GM19043 (cell line): ENCODE data around the gene ATP6V0C.
"Not testable (repeated sequence)": the region's sequence is repeated elsewhere in the genome, so short reads cannot be mapped to it uniquely, and the experiment has no call there.

Experiments used
- ATAC-seq: cut with Tn5 transposase; IDR thresholded peaks from one replicate; pipeline ENCODE4 v1.9.1; 2021; ENCODE audit warnings: low read depth; ENCODE audit not compliant: unreplicated experiment

Gene ATP6V0C

GRCh38 chr16:2474877-2475412 lies 38.8 kb upstream of the ATP6V0C start, which contains the start of gene TBC1D24:
TSS of gene TBC1D24 (plus strand) at chr16:2475127. CDS start at chr16:2496149, 21,022 bp downstream.
- peak; percentile 56 for ATAC-seq

GRCh38 chr16:2475413-2476344 lies 38.1 kb upstream of the ATP6V0C start:
- ATAC-seq, result no peak

- no peak for ATAC-seq
Measured at GRCh38 chr16:2476345-2476720, 37.4 kb upstream of the ATP6V0C start.

- no peak for ATAC-seq
Measured at GRCh38 chr16:2476741-2477140, 37.0 kb upstream of the ATP6V0C start.

- no peak for ATAC-seq
Measured at GRCh38 chr16:2477327-2477726, 36.4 kb upstream of the ATP6V0C start.

- ATAC-seq, result no peak
Measured at GRCh38 chr16:2478279-2478678, 35.5 kb upstream of the ATP6V0C start.

- not testable (repeated sequence) for ATAC-seq
Measured at GRCh38 chr16:2479996-2480395, 33.8 kb upstream of the ATP6V0C start.

- ATAC-seq, result no peak
Measured at GRCh38 chr16:2480948-2481347, 32.8 kb upstream of the ATP6V0C start.

- no peak for ATAC-seq
Measured at GRCh38 chr16:2481676-2482075, 32.1 kb upstream of the ATP6V0C start.

- no peak for ATAC-seq
Measured at GRCh38 chr16:2482249-2482648, 31.5 kb upstream of the ATP6V0C start.

- ATAC-seq, result no peak
Measured at GRCh38 chr16:2482708-2483534, 30.8 kb upstream of the ATP6V0C start.

- no peak for ATAC-seq
Measured at GRCh38 chr16:2483939-2484897, 29.5 kb upstream of the ATP6V0C start.

GRCh38 chr16:2484898-2485508 lies 28.7 kb upstream of the ATP6V0C start:
- no peak for ATAC-seq

- ATAC-seq, result no peak
Measured at GRCh38 chr16:2485811-2486507, 27.8 kb upstream of the ATP6V0C start.

- no peak for ATAC-seq
Measured at GRCh38 chr16:2486645-2487516, 26.9 kb upstream of the ATP6V0C start.

GRCh38 chr16:2487517-2487842 lies 26.3 kb upstream of the ATP6V0C start:
- no peak for ATAC-seq

- no peak for ATAC-seq
Measured at GRCh38 chr16:2487903-2488531, 25.7 kb upstream of the ATP6V0C start.

GRCh38 chr16:2489581-2489980 lies 24.2 kb upstream of the ATP6V0C start:
- ATAC-seq, result no peak
